ENCODE data around the gene KMT2B. TPM values are rescaled to one million over a fixed set of nuclear protein-coding genes. Genes with fewer than 3 reads are reported as not detected.

The KMT2B gene
- total and polyA plus RNA-seq, 9 of the 15 experiments (the other 6 are each of a cell fraction or from before 2014, with no cell fraction given), result 0.63 to 43.9 (median 8.1) TPM

GRCh38 chr19:35717665-35718344 lies at the start of gene KMT2B (continued):
- TF ChIP-seq, protein P1, sequence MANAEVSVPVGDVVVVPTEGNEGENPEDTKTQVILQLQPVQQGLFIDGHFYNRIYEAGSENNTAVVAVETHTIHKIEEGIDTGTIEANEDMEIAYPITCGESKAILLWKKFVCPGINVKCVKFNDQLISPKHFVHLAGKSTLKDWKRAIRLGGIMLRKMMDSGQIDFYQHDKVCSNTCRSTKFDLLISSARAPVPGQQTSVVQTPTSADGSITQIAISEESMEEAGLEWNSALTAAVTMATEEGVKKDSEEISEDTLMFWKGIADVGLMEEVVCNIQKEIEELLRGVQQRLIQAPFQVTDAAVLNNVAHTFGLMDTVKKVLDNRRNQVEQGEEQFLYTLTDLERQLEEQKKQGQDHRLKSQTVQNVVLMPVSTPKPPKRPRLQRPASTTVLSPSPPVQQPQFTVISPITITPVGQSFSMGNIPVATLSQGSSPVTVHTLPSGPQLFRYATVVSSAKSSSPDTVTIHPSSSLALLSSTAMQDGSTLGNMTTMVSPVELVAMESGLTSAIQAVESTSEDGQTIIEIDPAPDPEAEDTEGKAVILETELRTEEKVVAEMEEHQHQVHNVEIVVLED (CRISPR knock-in tag; IDR thresholded peaks at IDR 0.05), result 0 out of 2 replicates have a peak, but pooled peaks have one; percentile 26
- TF ChIP-seq CBX5 (IDR thresholded peaks at IDR 0.05; ENCODE audit: borderline replicate concordance, low read depth) (no peak), ZNF143 (CRISPR knock-in tag; IDR thresholded peaks at IDR 0.05) (peak; percentile 73; the same call in 1 of the 2 replicates), POLR2AphosphoS2 (IDR thresholded peaks at IDR 0.05; ENCODE audit: low read length) (no peak), U2AF2 (optimal IDR thresholded peaks at IDR 0.05; ENCODE audit: low read depth, low read length) (no peak), ELF2 (CRISPR knock-in tag; IDR thresholded peaks at IDR 0.05) (peak; percentile 2), SNRNP70 (optimal IDR thresholded peaks at IDR 0.05; ENCODE audit: low read depth, low read length) (no peak), ZNF551 (CRISPR knock-in tag; IDR thresholded peaks at IDR 0.05) (no peak), SMAD2 (IDR thresholded peaks at IDR 0.05; ENCODE audit: low read depth, low read length) (no peak), DACH1 (IDR thresholded peaks at IDR 0.05; ENCODE audit: partially characterized antibody) (no peak), NR0B1 (IDR thresholded peaks at IDR 0.05; ENCODE audit: partially characterized antibody) (no peak), ZNF277 (CRISPR knock-in tag; IDR thresholded peaks at IDR 0.05; ENCODE audit: borderline replicate concordance) (no peak), JUND (IDR thresholded peaks at IDR 0.05; ENCODE audit: borderline replicate concordance, low read depth, low read length) (no peak), JUND (tag; IDR thresholded peaks at IDR 0.05; ENCODE audit: borderline replicate concordance, low read depth, low read length) (no peak), HLTF (IDR thresholded peaks at IDR 0.05) (no peak), ZNF444 (CRISPR knock-in tag; IDR thresholded peaks at IDR 0.05) (no peak), NFATC3 (IDR thresholded peaks at IDR 0.05) (no peak), CXXC5 (CRISPR knock-in tag; IDR thresholded peaks at IDR 0.05) (peak; percentile 67), L3MBTL2 (IDR thresholded peaks at IDR 0.05) (no peak), NCOA4 (IDR thresholded peaks at IDR 0.05; ENCODE audit: partially characterized antibody) (no peak)
- TF ChIP-seq, protein P2, sequence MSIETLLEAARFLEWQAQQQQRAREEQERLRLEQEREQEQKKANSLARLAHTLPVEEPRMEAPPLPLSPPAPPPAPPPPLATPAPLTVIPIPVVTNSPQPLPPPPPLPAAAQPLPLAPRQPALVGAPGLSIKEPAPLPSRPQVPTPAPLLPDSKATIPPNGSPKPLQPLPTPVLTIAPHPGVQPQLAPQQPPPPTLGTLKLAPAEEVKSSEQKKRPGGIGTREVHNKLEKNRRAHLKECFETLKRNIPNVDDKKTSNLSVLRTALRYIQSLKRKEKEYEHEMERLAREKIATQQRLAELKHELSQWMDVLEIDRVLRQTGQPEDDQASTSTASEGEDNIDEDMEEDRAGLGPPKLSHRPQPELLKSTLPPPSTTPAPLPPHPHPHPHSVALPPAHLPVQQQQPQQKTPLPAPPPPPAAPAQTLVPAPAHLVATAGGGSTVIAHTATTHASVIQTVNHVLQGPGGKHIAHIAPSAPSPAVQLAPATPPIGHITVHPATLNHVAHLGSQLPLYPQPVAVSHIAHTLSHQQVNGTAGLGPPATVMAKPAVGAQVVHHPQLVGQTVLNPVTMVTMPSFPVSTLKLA (conservative IDR thresholded peaks at IDR 0.05), result no peak; a peak in 1 of 4 replicates
- TF ChIP-seq, protein P3, sequence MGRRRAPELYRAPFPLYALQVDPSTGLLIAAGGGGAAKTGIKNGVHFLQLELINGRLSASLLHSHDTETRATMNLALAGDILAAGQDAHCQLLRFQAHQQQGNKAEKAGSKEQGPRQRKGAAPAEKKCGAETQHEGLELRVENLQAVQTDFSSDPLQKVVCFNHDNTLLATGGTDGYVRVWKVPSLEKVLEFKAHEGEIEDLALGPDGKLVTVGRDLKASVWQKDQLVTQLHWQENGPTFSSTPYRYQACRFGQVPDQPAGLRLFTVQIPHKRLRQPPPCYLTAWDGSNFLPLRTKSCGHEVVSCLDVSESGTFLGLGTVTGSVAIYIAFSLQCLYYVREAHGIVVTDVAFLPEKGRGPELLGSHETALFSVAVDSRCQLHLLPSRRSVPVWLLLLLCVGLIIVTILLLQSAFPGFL (CRISPR knock-in tag; IDR thresholded peaks at IDR 0.05), result no peak

All from K562 (cell line).